ENCODE results near the gene OR10A5. TPM values are rescaled to one million over a fixed set of nuclear protein-coding genes. Genes with fewer than 3 reads are reported as not detected.
"Not testable (repeated sequence)": the region's sequence is repeated elsewhere in the genome, so short reads cannot be mapped to it uniquely, and the experiment has no call there.

The OR10A5 gene
- total RNA-seq: not detected in 2 replicates

GRCh38 chr11:6845383-6845782 lies at the start of gene OR10A5:
Gene OR10A5 (plus strand): TSS chr11:6845683. CDS start chr11:6845683, 0 bp downstream.
- intact Hi-C loops (cut with micrococcal nuclease): no loop called here
- Mint-ChIP-seq H3K27ac (no peak within 1 kb of the TSS), H3K36me3 (ENCODE audit: low read depth) (no peaks in the 10 kb centered on the region), H3K4me1 (ENCODE audit: low read depth) (peaks cover 7% of the 10 kb centered on the region), H3K9me3 (peaks cover 11% of the 10 kb centered on the region), H3K27me3 (ENCODE audit: low read depth) (peaks cover 3% of the 10 kb centered on the region), H3K4me3 (ENCODE audit: low read depth) (no peak within 1 kb of the TSS)
- no peak for DNase-seq (ENCODE audit: low spot score)

GRCh38 chr11:6799402-6799801 lies 46.1 kb upstream of the OR10A5 start, which contains the start of gene OR6A2:
Gene OR6A2 (minus strand): TSS chr11:6799689. CDS start chr11:6795708, 3,981 bp downstream.
- Mint-ChIP-seq H3K4me1 (ENCODE audit: low read depth) (no peaks in the 10 kb centered on the region), H3K27me3 (ENCODE audit: low read depth) (peaks cover 3% of the 10 kb centered on the region), H3K9me3 (no peaks in the 10 kb centered on the region), H3K36me3 (ENCODE audit: low read depth) (no peaks in the 10 kb centered on the region), H3K4me3 (ENCODE audit: low read depth) (no peak within 1 kb of the TSS), H3K27ac (no peak within 1 kb of the TSS)
- intact Hi-C loops (cut with micrococcal nuclease): no loop called here
- no peak for DNase-seq (ENCODE audit: low spot score)

GRCh38 chr11:6801075-6801474 lies 44.4 kb upstream of the OR10A5 start:
- not testable (repeated sequence) for H3K27ac Mint-ChIP-seq

GRCh38 chr11:6812390-6813005 lies 33.0 kb upstream of the OR10A5 start:
- peak; percentile 23 for DNase-seq (ENCODE audit: low spot score)
- intact Hi-C loops (cut with micrococcal nuclease): loop anchor here (10.0 kb wide), 1 partner anchor 182 kb away; no protein-coding TSS in a partner anchor

More at GRCh38 chr11:6801075-6801474, 44.4 kb upstream of the OR10A5 start:
- intact Hi-C loops (cut with micrococcal nuclease); H3K36me3 Mint-ChIP-seq (ENCODE audit: low read depth); H3K27me3 Mint-ChIP-seq (ENCODE audit: low read depth); H3K4me1 Mint-ChIP-seq (ENCODE audit: low read depth); DNase-seq (ENCODE audit: low spot score); H3K4me3 Mint-ChIP-seq (ENCODE audit: low read depth); H3K9me3 Mint-ChIP-seq: not testable (repeated sequence)

GRCh38 chr11:6813656-6814055 lies 31.8 kb upstream of the OR10A5 start:
- Mint-ChIP-seq H3K4me1 (ENCODE audit: low read depth) (peaks cover 1% of the 10 kb centered on the region), H3K9me3 (no peaks in the 10 kb centered on the region), H3K27ac (no peak overlapping the region), H3K36me3 (ENCODE audit: low read depth) (no peaks in the 10 kb centered on the region), H3K4me3 (ENCODE audit: low read depth) (no peak overlapping the region), H3K27me3 (ENCODE audit: low read depth) (peaks cover 17% of the 10 kb centered on the region)
- intact Hi-C loops (cut with micrococcal nuclease): loop anchor here (10.0 kb wide), 1 partner anchor 181 kb away; no protein-coding TSS in a partner anchor
- no peak for DNase-seq (ENCODE audit: low spot score)

More at GRCh38 chr11:6812390-6813005, 33.0 kb upstream of the OR10A5 start:
- Mint-ChIP-seq H3K36me3 (ENCODE audit: low read depth) (no peaks in the 10 kb centered on the region), H3K4me3 (ENCODE audit: low read depth) (no peak overlapping the region), H3K27me3 (ENCODE audit: low read depth) (peaks cover 28% of the 10 kb centered on the region), H3K9me3 (no peaks in the 10 kb centered on the region), H3K27ac (no peak overlapping the region), H3K4me1 (ENCODE audit: low read depth) (peaks cover 1% of the 10 kb centered on the region)

GRCh38 chr11:6817694-6818093 lies 27.8 kb upstream of the OR10A5 start:
- no peaks in the 10 kb centered on the region for H3K36me3 Mint-ChIP-seq (ENCODE audit: low read depth)
- no peaks in the 10 kb centered on the region for H3K4me1 Mint-ChIP-seq (ENCODE audit: low read depth)
- intact Hi-C loops (cut with micrococcal nuclease): loop anchor here (10.0 kb wide), 1 partner anchor 177 kb away; no protein-coding TSS in a partner anchor
- no peak for DNase-seq (ENCODE audit: low spot score)
- H3K4me3 Mint-ChIP-seq (ENCODE audit: low read depth): no peak overlapping the region
- peaks cover 4% of the 10 kb centered on the region for H3K9me3 Mint-ChIP-seq
- no peak overlapping the region for H3K27ac Mint-ChIP-seq
- peaks cover 2% of the 10 kb centered on the region for H3K27me3 Mint-ChIP-seq (ENCODE audit: low read depth)

- Mint-ChIP-seq H3K4me3 (ENCODE audit: low read depth) (no peak overlapping the region), H3K36me3 (ENCODE audit: low read depth) (no peaks in the 10 kb centered on the region), H3K4me1 (ENCODE audit: low read depth) (no peaks in the 10 kb centered on the region), H3K27ac (no peak overlapping the region), H3K9me3 (peaks cover 4% of the 10 kb centered on the region), H3K27me3 (ENCODE audit: low read depth) (peaks cover 2% of the 10 kb centered on the region)
- intact Hi-C loops (cut with micrococcal nuclease): loop anchor here (10.0 kb wide), 1 partner anchor 176 kb away; no protein-coding TSS in a partner anchor
- no peak for DNase-seq (ENCODE audit: low spot score)
Observed at GRCh38 chr11:6818967-6819366, 26.5 kb upstream of the OR10A5 start.

- no peak overlapping the region for H3K4me3 Mint-ChIP-seq (ENCODE audit: low read depth)
Observed at GRCh38 chr11:6824136-6824823, 21.2 kb upstream of the OR10A5 start.

GRCh38 chr11:6825231-6825744 lies 20.2 kb upstream of the OR10A5 start:
- no peak for DNase-seq (ENCODE audit: low spot score)

More at GRCh38 chr11:6824136-6824823, 21.2 kb upstream of the OR10A5 start:
- H3K27me3 Mint-ChIP-seq (ENCODE audit: low read depth): peaks cover 2% of the 10 kb centered on the region
- DNase-seq (ENCODE audit: low spot score): no peak
- intact Hi-C loops (cut with micrococcal nuclease): no loop called here
- no peaks in the 10 kb centered on the region for H3K36me3 Mint-ChIP-seq (ENCODE audit: low read depth)
- H3K27ac Mint-ChIP-seq: no peak overlapping the region
- H3K4me1 Mint-ChIP-seq (ENCODE audit: low read depth): no peaks in the 10 kb centered on the region
- peaks cover 4% of the 10 kb centered on the region for H3K9me3 Mint-ChIP-seq

GRCh38 chr11:6828103-6828502 lies 17.4 kb upstream of the OR10A5 start:
- intact Hi-C loops (cut with micrococcal nuclease): no loop called here
- Mint-ChIP-seq H3K27me3 (ENCODE audit: low read depth) (no peaks in the 10 kb centered on the region), H3K4me1 (ENCODE audit: low read depth) (no peaks in the 10 kb centered on the region)

More at GRCh38 chr11:6825231-6825744, 20.2 kb upstream of the OR10A5 start:
- H3K27me3 Mint-ChIP-seq (ENCODE audit: low read depth): peaks cover 2% of the 10 kb centered on the region
- peaks cover 1% of the 10 kb centered on the region for H3K9me3 Mint-ChIP-seq
- intact Hi-C loops (cut with micrococcal nuclease): no loop called here
- no peaks in the 10 kb centered on the region for H3K36me3 Mint-ChIP-seq (ENCODE audit: low read depth)
- no peak overlapping the region for H3K27ac Mint-ChIP-seq
- H3K4me1 Mint-ChIP-seq (ENCODE audit: low read depth): no peaks in the 10 kb centered on the region
- no peak overlapping the region for H3K4me3 Mint-ChIP-seq (ENCODE audit: low read depth)

GRCh38 chr11:6833356-6833755 lies 12.1 kb upstream of the OR10A5 start:
- H3K4me1 Mint-ChIP-seq (ENCODE audit: low read depth): no peaks in the 10 kb centered on the region
- H3K27me3 Mint-ChIP-seq (ENCODE audit: low read depth): peaks cover 3% of the 10 kb centered on the region
- no peaks in the 10 kb centered on the region for H3K9me3 Mint-ChIP-seq
- intact Hi-C loops (cut with micrococcal nuclease): no loop called here
- no peak overlapping the region for H3K27ac Mint-ChIP-seq
- no peak overlapping the region for H3K4me3 Mint-ChIP-seq (ENCODE audit: low read depth)
- DNase-seq (ENCODE audit: low spot score): no peak
- H3K36me3 Mint-ChIP-seq (ENCODE audit: low read depth): no peaks in the 10 kb centered on the region

More at GRCh38 chr11:6828103-6828502, 17.4 kb upstream of the OR10A5 start:
- Mint-ChIP-seq H3K36me3 (ENCODE audit: low read depth) (no peaks in the 10 kb centered on the region), H3K27ac (no peak overlapping the region), H3K4me3 (ENCODE audit: low read depth) (no peak overlapping the region), H3K9me3 (no peaks in the 10 kb centered on the region)
- DNase-seq (ENCODE audit: low spot score): no peak

GRCh38 chr11:6834021-6834420 lies 11.5 kb upstream of the OR10A5 start:
- H3K36me3 Mint-ChIP-seq (ENCODE audit: low read depth): no peaks in the 10 kb centered on the region
- H3K4me3 Mint-ChIP-seq (ENCODE audit: low read depth): no peak overlapping the region
- DNase-seq (ENCODE audit: low spot score): no peak
- intact Hi-C loops (cut with micrococcal nuclease): no loop called here
- H3K4me1 Mint-ChIP-seq (ENCODE audit: low read depth): no peaks in the 10 kb centered on the region
- H3K27ac Mint-ChIP-seq: no peak overlapping the region
- no peaks in the 10 kb centered on the region for H3K9me3 Mint-ChIP-seq
- peaks cover 3% of the 10 kb centered on the region for H3K27me3 Mint-ChIP-seq (ENCODE audit: low read depth)

- H3K27me3 Mint-ChIP-seq (ENCODE audit: low read depth): peaks cover 3% of the 10 kb centered on the region
- H3K9me3 Mint-ChIP-seq: peaks cover 9% of the 10 kb centered on the region
- H3K36me3 Mint-ChIP-seq (ENCODE audit: low read depth): no peaks in the 10 kb centered on the region
- no peak overlapping the region for H3K27ac Mint-ChIP-seq
- no peak for DNase-seq (ENCODE audit: low spot score)
- H3K4me3 Mint-ChIP-seq (ENCODE audit: low read depth): no peak overlapping the region
- intact Hi-C loops (cut with micrococcal nuclease): loop anchor here (1.0 kb wide), 1 partner anchor 16 kb away; no protein-coding TSS in a partner anchor
- H3K4me1 Mint-ChIP-seq (ENCODE audit: low read depth): peaks cover 7% of the 10 kb centered on the region
Observed at GRCh38 chr11:6841694-6842093, 3.8 kb upstream of the OR10A5 start.
